Karpas-422 (cell line): ENCODE measurements around the gene TRIM56. TPM values are rescaled to one million over a fixed set of nuclear protein-coding genes. Genes with fewer than 3 reads are reported as not detected.
"Not testable (repeated sequence)": the region's sequence is repeated elsewhere in the genome, so short reads cannot be mapped to it uniquely, and the experiment has no call there.

Experiments used
- DNase-seq: peaks from one replicate; pipeline ENCODE4 v3.0.0-alpha.2; 2015
- H2AFZ ChIP-seq: fragments of 200-600 bp; sonication (generic); 2 replicates; pipeline ENCODE4 v1.6.1; 2014; ENCODE audit warnings: antibody characterized with exemption, low read length, mixed read lengths
- H3K27ac ChIP-seq: fragments of 200-600 bp; sonication (generic); 2 replicates; pipeline ENCODE4 v1.5.1; 2014; ENCODE audit warnings: mild to moderate bottlenecking, low read length, moderate library complexity
- H3K27me3 ChIP-seq: fragments of 200-600 bp; sonication (generic); 2 replicates; pipeline ENCODE4 v1.6.1; 2014; ENCODE audit warnings: low read length, mixed read lengths
- H3K36me3 ChIP-seq: fragments of 200-600 bp; sonication (generic); 2 replicates; pipeline ENCODE4 v1.6.1; 2014; ENCODE audit warnings: low read length, mixed read lengths; ENCODE audit not compliant: insufficient read depth
- H3K4me1 ChIP-seq: fragments of 200-600 bp; sonication (generic); 2 replicates; pipeline ENCODE4 v1.6.1; 2014; ENCODE audit warnings: mild to moderate bottlenecking, low read length, mixed read lengths
- H3K4me2 ChIP-seq: fragments of 200-600 bp; sonication (generic); 2 replicates; pipeline ENCODE4 v1.6.1; 2014; ENCODE audit warnings: low read length, low read depth, mild to moderate bottlenecking; ENCODE audit not compliant: poor library complexity, severe bottlenecking
- H3K4me3 ChIP-seq: fragments of 200-600 bp; sonication (generic); 2 replicates; pipeline ENCODE4 v1.5.1; 2014; ENCODE audit warnings: mild to moderate bottlenecking, antibody characterized with exemption, low read length, mixed read lengths
- H3K79me2 ChIP-seq: fragments of 200-600 bp; sonication (generic); 2 replicates; pipeline ENCODE4 v1.6.1; 2014; ENCODE audit warnings: mild to moderate bottlenecking, low read length, mixed read lengths
- H3K9ac ChIP-seq: fragments of 200-600 bp; sonication (generic); 2 replicates; pipeline ENCODE4 v1.6.0; 2014; ENCODE audit warnings: low read length
- H3K9me2 ChIP-seq: fragments of 200-600 bp; sonication (generic), shearing (Covaris generic); replicated peaks from 2 replicates; pipeline ENCODE4 v1.6.0; 2014; ENCODE audit warnings: mild to moderate bottlenecking, low read length, moderate library complexity; ENCODE audit not compliant: insufficient read depth
- H3K9me3 ChIP-seq: fragments of 300-700, 200-600 bp; sonication (generic); 2 replicates; pipeline ENCODE4 v1.6.1; 2014; ENCODE audit warnings: low read length, mixed read lengths
- H4K20me1 ChIP-seq: fragments of 200-600 bp; sonication (generic); 2 replicates; pipeline ENCODE4 v1.6.1; 2014; ENCODE audit warnings: mild to moderate bottlenecking, antibody characterized with exemption, low read length, low read depth; ENCODE audit not compliant: insufficient read depth
- total RNA-seq: library from RNA; depleted of rRNA; stranded (reverse); fragments of >200 nt; shearing (Covaris generic); gene quantifications from 2 replicates; pipeline ENCODE4 v1.2.3, GENCODE V29; 2014; ENCODE audit warnings: low replicate concordance

Gene TRIM56
- total RNA-seq, 1 experiment from 2014 or later: 8.1 TPM

DNA sequence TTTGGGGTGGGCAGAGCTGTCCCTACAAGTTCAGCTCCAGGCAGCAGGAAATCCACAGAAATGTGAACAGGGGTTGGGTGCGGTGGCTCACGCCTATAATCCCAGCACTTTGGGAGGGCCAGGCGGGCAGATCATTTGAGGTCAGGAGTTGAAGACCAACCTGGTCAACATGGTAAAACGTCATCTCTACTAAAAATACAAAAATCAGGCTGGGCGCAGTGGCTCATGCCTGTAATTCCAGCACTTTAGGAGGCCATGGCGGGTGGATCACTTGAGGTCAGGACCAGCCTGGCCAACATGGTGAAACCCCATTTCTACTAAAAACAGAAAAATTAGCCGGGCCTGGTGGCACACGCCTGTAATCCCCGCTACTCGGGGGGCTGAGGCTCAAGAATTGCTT, 18.4 kb downstream of the TRIM56 start:
- not testable (repeated sequence) for H3K4me1 ChIP-seq, H3K4me2 ChIP-seq, H3K9me2 ChIP-seq, H3K9ac ChIP-seq, H4K20me1 ChIP-seq, H3K36me3 ChIP-seq, H2AFZ ChIP-seq, H3K27me3 ChIP-seq, H3K4me3 ChIP-seq, H3K79me2 ChIP-seq, DNase-seq, H3K9me3 ChIP-seq, H3K27ac ChIP-seq

DNA sequence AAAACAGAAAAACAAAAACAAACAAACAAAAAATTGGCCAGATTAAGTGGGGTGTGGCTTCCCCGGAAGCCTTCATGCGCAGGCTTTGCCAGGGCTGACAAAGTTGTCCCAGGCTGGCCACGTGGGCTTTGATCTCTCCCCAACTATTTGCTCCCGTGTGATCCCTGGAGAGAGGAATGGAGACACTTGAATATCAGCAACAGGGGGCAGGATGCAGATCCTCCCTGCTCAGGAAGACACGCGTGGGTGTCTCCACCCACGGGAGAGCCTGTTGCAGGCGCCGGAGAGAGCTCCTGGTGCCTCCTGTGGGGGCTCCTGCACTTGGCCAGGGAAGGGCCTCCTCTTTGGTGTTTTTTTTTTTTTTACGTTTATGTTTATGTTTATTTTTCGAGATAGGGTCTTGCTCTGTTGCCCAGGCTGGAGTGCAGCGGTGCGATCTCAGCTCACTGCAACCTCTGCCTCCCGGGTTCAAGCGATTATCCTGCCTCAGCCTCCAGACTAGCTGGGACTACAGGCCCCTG, 19.0 kb downstream of the TRIM56 start:
- Histone ChIP-seq H3K79me2 (no peaks in the 10 kb centered on the region), H3K27me3 (no peaks in the 10 kb centered on the region), H3K9me3 (no peaks in the 10 kb centered on the region), H3K9me2 (no peaks in the 10 kb centered on the region), H3K27ac (no peak overlapping the region), H2AFZ (no peak overlapping the region), H3K9ac (no peak overlapping the region), H3K4me3 (no peak overlapping the region), H4K20me1 (no peaks in the 10 kb centered on the region), H3K4me1 (no peaks in the 10 kb centered on the region), H3K4me2 (no peak overlapping the region), H3K36me3 (no peaks in the 10 kb centered on the region)
- DNase-seq: no peak

DNA sequence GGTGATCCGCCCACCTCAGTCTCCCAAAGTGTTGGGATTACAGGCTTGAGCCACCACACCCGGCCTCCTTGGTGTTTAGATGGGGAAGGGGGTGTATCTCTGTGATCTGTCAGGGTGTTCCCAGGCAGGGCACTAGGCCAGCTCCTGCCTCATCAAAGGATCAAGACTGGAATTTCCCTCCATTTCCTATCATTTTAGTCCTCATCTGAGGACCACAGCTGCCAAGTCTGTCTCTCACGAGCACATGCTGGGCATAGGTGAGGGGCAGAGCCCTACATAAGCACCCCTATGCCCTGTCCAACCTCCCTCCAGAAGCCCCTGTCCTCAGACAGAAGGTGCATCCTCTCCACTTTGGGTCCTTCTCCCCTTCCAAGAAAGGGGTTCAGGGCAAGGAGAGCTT, 19.5 kb downstream of the TRIM56 start:
- H3K9ac ChIP-seq: no peak overlapping the region
- no peaks in the 10 kb centered on the region for H3K9me3 ChIP-seq
- no peak overlapping the region for H2AFZ ChIP-seq
- H3K4me1 ChIP-seq: no peaks in the 10 kb centered on the region
- no peaks in the 10 kb centered on the region for H3K79me2 ChIP-seq
- H3K4me2 ChIP-seq: no peak overlapping the region
- H3K36me3 ChIP-seq: no peaks in the 10 kb centered on the region
- no peaks in the 10 kb centered on the region for H4K20me1 ChIP-seq
- no peak for DNase-seq
- no peaks in the 10 kb centered on the region for H3K27me3 ChIP-seq
- no peak overlapping the region for H3K27ac ChIP-seq
- no peaks in the 10 kb centered on the region for H3K9me2 ChIP-seq
- H3K4me3 ChIP-seq: no peak overlapping the region

- not testable (repeated sequence) for H3K4me2 ChIP-seq, H3K4me3 ChIP-seq, H4K20me1 ChIP-seq, H3K79me2 ChIP-seq, H2AFZ ChIP-seq, H3K9me3 ChIP-seq, H3K27me3 ChIP-seq, DNase-seq, H3K36me3 ChIP-seq, H3K4me1 ChIP-seq, H3K9me2 ChIP-seq, H3K27ac ChIP-seq, H3K9ac ChIP-seq
These were observed 20.0 kb downstream of the TRIM56 start for GRCh38 chr7:101105248-101105647.

- Histone ChIP-seq H2AFZ (no peak overlapping the region), H4K20me1 (no peaks in the 10 kb centered on the region), H3K9ac (no peak overlapping the region), H3K79me2 (no peaks in the 10 kb centered on the region), H3K4me1 (no peaks in the 10 kb centered on the region), H3K36me3 (no peaks in the 10 kb centered on the region), H3K4me3 (no peak overlapping the region), H3K27me3 (no peaks in the 10 kb centered on the region), H3K27ac (no peak overlapping the region), H3K4me2 (no peak overlapping the region), H3K9me2 (no peaks in the 10 kb centered on the region), H3K9me3 (no peaks in the 10 kb centered on the region)
- DNase-seq: no peak
These were observed 21.1 kb downstream of the TRIM56 start for GRCh38 chr7:101106386-101106785.

- no peak overlapping the region for H3K4me2 ChIP-seq
- H3K4me3 ChIP-seq: no peak overlapping the region
- no peak for DNase-seq
These were observed 23.1 kb downstream of the TRIM56 start for GRCh38 chr7:101108330-101108857.

DNA sequence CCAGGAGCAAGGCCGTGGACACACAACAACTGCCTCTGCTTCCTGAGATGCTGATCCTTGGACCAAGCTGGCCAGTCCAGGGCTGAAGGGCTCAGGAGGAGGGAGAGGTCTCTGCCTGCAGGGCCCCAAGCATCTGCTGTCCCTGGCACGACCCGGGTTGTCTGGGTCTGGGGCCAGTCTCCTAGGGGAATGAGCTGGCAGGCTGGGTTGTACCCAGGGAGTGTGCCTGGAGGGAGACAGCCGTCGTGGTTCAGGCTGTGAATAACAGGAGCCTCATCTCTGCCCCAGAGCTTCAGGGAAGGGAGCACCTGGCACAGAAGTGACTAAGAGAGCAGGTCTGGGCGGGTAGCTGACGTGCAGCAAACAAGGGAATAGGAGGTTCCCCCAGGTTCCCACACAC, 23.7 kb downstream of the TRIM56 start:
- no peak overlapping the region for H3K4me2 ChIP-seq

More at GRCh38 chr7:101108330-101108857, 23.1 kb downstream of the TRIM56 start:
- H4K20me1 ChIP-seq: no peaks in the 10 kb centered on the region
- H3K27me3 ChIP-seq: no peaks in the 10 kb centered on the region
- no peaks in the 10 kb centered on the region for H3K79me2 ChIP-seq
- H3K9me3 ChIP-seq: no peaks in the 10 kb centered on the region
- H3K36me3 ChIP-seq: no peaks in the 10 kb centered on the region
- no peak overlapping the region for H2AFZ ChIP-seq
- H3K9me2 ChIP-seq: no peaks in the 10 kb centered on the region
- H3K4me1 ChIP-seq: no peaks in the 10 kb centered on the region
- H3K27ac ChIP-seq: no peak overlapping the region
- no peak overlapping the region for H3K9ac ChIP-seq

DNA sequence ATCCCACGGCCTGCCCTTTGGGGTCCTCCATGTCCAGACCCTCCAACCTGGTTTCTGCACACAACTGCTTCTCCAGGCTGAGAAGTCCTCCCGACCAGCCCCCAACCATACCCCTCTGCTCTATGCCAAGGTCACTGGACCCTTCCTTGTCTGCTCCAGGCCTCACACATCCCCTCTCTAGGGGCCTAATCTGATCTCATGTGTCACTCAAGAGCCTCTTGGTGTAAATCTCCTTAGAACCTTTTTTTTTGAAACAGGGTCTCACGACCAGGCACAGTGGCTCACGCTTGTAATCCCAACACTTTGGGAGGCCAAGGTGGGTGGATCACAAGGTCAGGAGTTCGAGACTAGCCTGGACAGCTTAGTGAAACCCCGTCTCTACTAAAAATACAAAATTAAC, 24.1 kb downstream of the TRIM56 start:
- Histone ChIP-seq H2AFZ (no peak overlapping the region), H3K4me1 (no peaks in the 10 kb centered on the region), H3K4me2 (no peak overlapping the region), H3K36me3 (no peaks in the 10 kb centered on the region), H3K9me2 (no peaks in the 10 kb centered on the region), H3K27ac (no peak overlapping the region), H3K27me3 (no peaks in the 10 kb centered on the region), H3K9ac (no peak overlapping the region), H4K20me1 (no peaks in the 10 kb centered on the region), H3K79me2 (no peaks in the 10 kb centered on the region), H3K9me3 (no peaks in the 10 kb centered on the region), H3K4me3 (no peak overlapping the region)
- DNase-seq: no peak

More for the DNA sequence above, 23.7 kb downstream of the TRIM56 start:
- Histone ChIP-seq H3K4me3 (no peak overlapping the region), H3K27ac (no peak overlapping the region), H3K9me2 (no peaks in the 10 kb centered on the region), H3K4me1 (no peaks in the 10 kb centered on the region), H4K20me1 (no peaks in the 10 kb centered on the region), H3K9me3 (no peaks in the 10 kb centered on the region), H3K27me3 (no peaks in the 10 kb centered on the region), H3K36me3 (no peaks in the 10 kb centered on the region), H2AFZ (no peak overlapping the region), H3K79me2 (no peaks in the 10 kb centered on the region), H3K9ac (no peak overlapping the region)
- DNase-seq: no peak

DNA sequence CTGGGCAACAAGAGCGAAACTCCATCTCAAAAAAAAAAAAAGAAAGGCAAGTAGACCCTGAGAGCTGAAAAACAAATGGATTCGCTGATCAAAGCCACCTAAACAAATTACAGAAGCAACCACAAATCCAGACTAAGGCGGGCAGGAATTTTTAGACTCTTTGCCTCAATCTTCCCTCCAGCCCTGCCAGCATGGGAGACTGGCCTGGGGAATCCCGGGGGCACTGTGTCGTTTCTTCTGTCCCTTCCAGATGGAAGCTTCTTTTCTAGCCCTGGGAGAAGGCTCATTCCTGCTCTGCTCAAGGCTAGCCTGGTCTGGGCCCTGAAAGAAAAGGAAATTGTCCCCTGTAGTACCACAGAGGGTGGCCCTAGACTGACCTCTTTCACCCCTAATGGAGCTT, 26.0 kb downstream of the TRIM56 start:
- Histone ChIP-seq H3K36me3 (no peaks in the 10 kb centered on the region), H3K27ac (no peak overlapping the region), H3K27me3 (no peaks in the 10 kb centered on the region), H3K4me3 (no peak overlapping the region), H3K4me1 (no peaks in the 10 kb centered on the region), H3K79me2 (no peaks in the 10 kb centered on the region), H3K4me2 (no peak overlapping the region), H3K9me2 (no peaks in the 10 kb centered on the region), H4K20me1 (no peaks in the 10 kb centered on the region), H3K9me3 (no peaks in the 10 kb centered on the region), H3K9ac (no peak overlapping the region), H2AFZ (no peak overlapping the region)
- DNase-seq: no peak
